ENCODE data around the gene PTPRG. TPM values are rescaled to one million over a fixed set of nuclear protein-coding genes. Genes with fewer than 3 reads are reported as not detected.
"Not testable (repeated sequence)": the region's sequence is repeated elsewhere in the genome, so short reads cannot be mapped to it uniquely, and the experiment has no call there.

PTPRG gene
- total RNA-seq, 2 donors from 2014 or later, result 26.0 to 26.3 TPM

GRCh38 chr3:61707492-61707891 is 146.1 kb downstream of the PTPRG start:
- DNase-seq, result no peak
- H3K27me3 ChIP-seq, result no peaks in the 10 kb centered on the region
- intact Hi-C loops (cut with DNase I), result no loop called here
- H3K4me1 ChIP-seq, result no peaks in the 10 kb centered on the region
- no peak overlapping the region for H3K27ac ChIP-seq
- no peaks in the 10 kb centered on the region for H3K9me3 ChIP-seq
- H3K9ac ChIP-seq (ENCODE audit: low read depth in 2 of 2, low read length in 2 of 2), result no peak overlapping the region
- H3K4me3 ChIP-seq, result no peak overlapping the region
- H3K36me3 ChIP-seq, result no peaks in the 10 kb centered on the region
- TF ChIP-seq CTCF (IDR thresholded peaks at IDR 0.05), result no peak

- intact Hi-C loops (cut with DNase I), result not testable (repeated sequence)
These were observed 149.5 kb downstream of the PTPRG start for GRCh38 chr3:61710920-61711319.

GRCh38 chr3:61714225-61714624 is 152.9 kb downstream of the PTPRG start:
- no peak for TF ChIP-seq CTCF (IDR thresholded peaks at IDR 0.05)
- H3K4me1 ChIP-seq, result no peaks in the 10 kb centered on the region
- DNase-seq, result no peak
- no peaks in the 10 kb centered on the region for H3K9me3 ChIP-seq
- no peaks in the 10 kb centered on the region for H3K36me3 ChIP-seq
- H3K9ac ChIP-seq (ENCODE audit: low read depth in 2 of 2, low read length in 2 of 2), result no peak overlapping the region
- no peak overlapping the region for H3K27ac ChIP-seq
- intact Hi-C loops (cut with DNase I), result no loop called here
- H3K4me3 ChIP-seq, result no peak overlapping the region
- H3K27me3 ChIP-seq, result no peaks in the 10 kb centered on the region

More at GRCh38 chr3:61710920-61711319, 149.5 kb downstream of the PTPRG start:
- H3K9me3 ChIP-seq; DNase-seq; H3K27me3 ChIP-seq; H3K36me3 ChIP-seq; H3K4me1 ChIP-seq; H3K9ac ChIP-seq (ENCODE audit: low read depth in 2 of 2, low read length in 2 of 2); H3K27ac ChIP-seq; H3K4me3 ChIP-seq: not testable (repeated sequence)

GRCh38 chr3:61715886-61716527 is 154.6 kb downstream of the PTPRG start:
- Histone ChIP-seq H3K9me3 (no peaks in the 10 kb centered on the region), H3K9ac (ENCODE audit: low read depth in 2 of 2, low read length in 2 of 2) (no peak overlapping the region), H3K27ac (no peak overlapping the region), H3K27me3 (no peaks in the 10 kb centered on the region), H3K36me3 (no peaks in the 10 kb centered on the region), H3K4me3 (no peak overlapping the region), H3K4me1 (no peaks in the 10 kb centered on the region)
- DNase-seq, result no peak
- intact Hi-C loops (cut with DNase I), result no loop called here
- no peak for TF ChIP-seq CTCF (IDR thresholded peaks at IDR 0.05)

- H3K9me3 ChIP-seq; H3K36me3 ChIP-seq; intact Hi-C loops (cut with DNase I); H3K27me3 ChIP-seq; DNase-seq; H3K9ac ChIP-seq (ENCODE audit: low read depth in 2 of 2, low read length in 2 of 2); H3K4me3 ChIP-seq; H3K27ac ChIP-seq; H3K4me1 ChIP-seq: not testable (repeated sequence)
These were observed 155.3 kb downstream of the PTPRG start for GRCh38 chr3:61716693-61717092.

- no peak for TF ChIP-seq CTCF (IDR thresholded peaks at IDR 0.05)
- H3K9me3 ChIP-seq, result no peaks in the 10 kb centered on the region
- no peaks in the 10 kb centered on the region for H3K4me1 ChIP-seq
- no peak overlapping the region for H3K27ac ChIP-seq
- intact Hi-C loops (cut with DNase I), result no loop called here
- no peak overlapping the region for H3K4me3 ChIP-seq
- H3K27me3 ChIP-seq, result no peaks in the 10 kb centered on the region
- no peak overlapping the region for H3K9ac ChIP-seq (ENCODE audit: low read depth in 2 of 2, low read length in 2 of 2)
- no peaks in the 10 kb centered on the region for H3K36me3 ChIP-seq
- no peak for DNase-seq
These were observed 157.2 kb downstream of the PTPRG start for GRCh38 chr3:61718565-61718964.
